Mammary epithelial cell (primary cell): Measurements from ENCODE around the gene XYLT1.

Source experiments
- CTCF ChIP-seq, 2 donors: IDR thresholded peaks in 1 of 2; conservative IDR thresholded peaks in 1 of 2; 2 replicates each; pipeline ENCODE4 v1.5.1; 2011 to 2012; ENCODE audit warnings: inconsistent platforms in 2 of 2, low read length in 2 of 2, mild to moderate bottlenecking in 2 of 2, control low read depth in 1 of 2, low read depth in 1 of 2; ENCODE audit not compliant: insufficient read depth in 1 of 2; ENCODE audit errors: extremely low read depth in 1 of 2
- EZH2 ChIP-seq: IDR thresholded peaks from 2 replicates; pipeline ENCODE4 v1.6.1; 2012; ENCODE audit warnings: low read length, inconsistent platforms, borderline replicate concordance

- no peak for TF ChIP-seq CTCF (conservative IDR thresholded peaks at IDR 0.05 in 1 of 2, IDR thresholded peaks at IDR 0.05 in 1 of 2; ENCODE audit: extremely low read depth in 1 of 2, insufficient read depth in 1 of 2, low read depth in 1 of 2, low read length in 2 of 2)
- no peak for TF ChIP-seq EZH2
Observed at GRCh38 chr16:17338244-17338643, 132.5 kb downstream of the XYLT1 start.
